Femur (tissue), 1 donor: ENCODE results near the gene RNASEH2B.

Experiments
- DNase-seq: peaks from one replicate; pipeline ENCODE4 v3.0.0-alpha.2; 2017

RNASEH2B gene

GRCh38 chr13:50908371-50908770, 1.2 kb upstream of the RNASEH2B start:
- no peak for DNase-seq

GRCh38 chr13:50910485-50910805, 854 bp downstream of the RNASEH2B start:
- DNase-seq: peak; percentile 72

GRCh38 chr13:50911081-50911631, 1.6 kb downstream of the RNASEH2B start:
- no peak for DNase-seq

- peak; percentile 92 for DNase-seq
Measured at GRCh38 chr13:50911937-50912795, 2.6 kb downstream of the RNASEH2B start.

- no peak for DNase-seq
Measured at GRCh38 chr13:50912851-50913250, 3.3 kb downstream of the RNASEH2B start.

GRCh38 chr13:50914176-50914700, 4.6 kb downstream of the RNASEH2B start:
- DNase-seq: no peak

- DNase-seq: no peak
Measured at GRCh38 chr13:50914848-50915247, 5.3 kb downstream of the RNASEH2B start.

GRCh38 chr13:50915565-50915964, 6.0 kb downstream of the RNASEH2B start:
- no peak for DNase-seq

- DNase-seq: no peak
Measured at GRCh38 chr13:50916701-50917184, 7.2 kb downstream of the RNASEH2B start.

GRCh38 chr13:50917572-50917971, 8.0 kb downstream of the RNASEH2B start:
- DNase-seq: no peak

- DNase-seq: no peak
Measured at GRCh38 chr13:50918567-50918966, 9.0 kb downstream of the RNASEH2B start.

- no peak for DNase-seq
Measured at GRCh38 chr13:50919277-50919676, 9.7 kb downstream of the RNASEH2B start.

- no peak for DNase-seq
Measured at GRCh38 chr13:50921706-50922105, 12.1 kb downstream of the RNASEH2B start.

GRCh38 chr13:50923272-50923671, 13.7 kb downstream of the RNASEH2B start:
- DNase-seq: no peak

GRCh38 chr13:50924025-50924424, 14.4 kb downstream of the RNASEH2B start:
- no peak for DNase-seq

- no peak for DNase-seq
Measured at GRCh38 chr13:50927701-50928100, 18.1 kb downstream of the RNASEH2B start.

GRCh38 chr13:50928102-50928501, 18.5 kb downstream of the RNASEH2B start:
- no peak for DNase-seq

- no peak for DNase-seq
Measured at GRCh38 chr13:50928659-50929462, 19.3 kb downstream of the RNASEH2B start.

GRCh38 chr13:50932091-50932490, 22.5 kb downstream of the RNASEH2B start:
- no peak for DNase-seq

- no peak for DNase-seq
Measured at GRCh38 chr13:50934735-50935435, 25.3 kb downstream of the RNASEH2B start.

GRCh38 chr13:50936679-50937078, 27.1 kb downstream of the RNASEH2B start:
- no peak for DNase-seq

- no peak for DNase-seq
Measured at GRCh38 chr13:50940509-50940908, 30.9 kb downstream of the RNASEH2B start.

- no peak for DNase-seq
Measured at GRCh38 chr13:50941146-50941545, 31.6 kb downstream of the RNASEH2B start.
